Measurements from ENCODE around the gene SEM1. TPM values are rescaled to one million over a fixed set of nuclear protein-coding genes. Genes with fewer than 3 reads are reported as not detected.

The SEM1 gene
- polyA plus RNA-seq, 1 donor from 2014 or later = 49.2 TPM

GRCh38 chr7:96664793-96665192 lies 44.9 kb downstream of the SEM1 start:
- Histone ChIP-seq H4K20me1 (ENCODE audit: insufficient read depth) (no peaks in the 10 kb centered on the region), H3K27ac (ENCODE audit: low read length) (no peak overlapping the region), H3K9ac (ENCODE audit: low read length) (no peak overlapping the region), H3K9me2 (ENCODE audit: insufficient read depth, low read length) (no peaks in the 10 kb centered on the region), H2AFZ (ENCODE audit: low read depth, low read length) (no peak overlapping the region), H3K4me3 (ENCODE audit: low read length) (no peak overlapping the region), H3K4me2 (ENCODE audit: low read length) (no peak overlapping the region), H3K9me3 (ENCODE audit: low read length) (no peaks in the 10 kb centered on the region), H3K27me3 (ENCODE audit: insufficient read depth, low read depth, low read length) (no peaks in the 10 kb centered on the region), H3K79me2 (replicated peaks; ENCODE audit: insufficient read depth, low read length) (no peaks in the 10 kb centered on the region), H3K36me3 (ENCODE audit: insufficient read depth, low read length) (no peaks in the 10 kb centered on the region), H3F3A (ENCODE audit: insufficient read depth, low read length, poor library complexity, severe bottlenecking) (no peaks in the 10 kb centered on the region)
- TF ChIP-seq TAF1 (IDR thresholded peaks at IDR 0.05; ENCODE audit: low read depth) (no peak), SMC3 (conservative IDR thresholded peaks at IDR 0.05; ENCODE audit: poor library complexity) (no peak), MXI1 (conservative IDR thresholded peaks at IDR 0.05; ENCODE audit: poor library complexity, severe bottlenecking) (no peak), RAD21 (conservative IDR thresholded peaks at IDR 0.05) (no peak), REST (IDR thresholded peaks at IDR 0.05; ENCODE audit: borderline replicate concordance) (no peak)

GRCh38 chr7:96663871-96664445 lies 45.7 kb downstream of the SEM1 start:
- no peaks in the 10 kb centered on the region for H3K9me2 ChIP-seq (ENCODE audit: insufficient read depth, low read length)
- TF ChIP-seq TAF1 (IDR thresholded peaks at IDR 0.05; ENCODE audit: low read depth) = no peak
- TF ChIP-seq POLR2AphosphoS5 (IDR thresholded peaks at IDR 0.05) = no peak
- no peak for TF ChIP-seq MXI1 (conservative IDR thresholded peaks at IDR 0.05; ENCODE audit: poor library complexity, severe bottlenecking)
- TF ChIP-seq RAD21 (conservative IDR thresholded peaks at IDR 0.05) = no peak
- no peak for TF ChIP-seq EP300 (conservative IDR thresholded peaks at IDR 0.05; ENCODE audit: poor library complexity, severe bottlenecking)
- TF ChIP-seq CTCF (IDR thresholded peaks at IDR 0.05; ENCODE audit: poor library complexity, severe bottlenecking) = no peak
- no peak for TF ChIP-seq REST (IDR thresholded peaks at IDR 0.05; ENCODE audit: borderline replicate concordance)
- TF ChIP-seq SMC3 (conservative IDR thresholded peaks at IDR 0.05; ENCODE audit: poor library complexity) = no peak
- no peak for TF ChIP-seq EZH2 (IDR thresholded peaks at IDR 0.05; ENCODE audit: borderline replicate concordance, insufficient read depth, low read length, poor library complexity, severe bottlenecking)
- no peaks in the 10 kb centered on the region for H3K9me3 ChIP-seq (ENCODE audit: low read length)

More at GRCh38 chr7:96663871-96664445, 45.7 kb downstream of the SEM1 start:
- Histone ChIP-seq H3K4me2 (ENCODE audit: low read length) (no peak overlapping the region), H3K9ac (ENCODE audit: low read length) (no peak overlapping the region), H3F3A (ENCODE audit: insufficient read depth, low read length, poor library complexity, severe bottlenecking) (no peaks in the 10 kb centered on the region), H3K4me3 (ENCODE audit: low read length) (no peak overlapping the region), H3K79me2 (replicated peaks; ENCODE audit: insufficient read depth, low read length) (no peaks in the 10 kb centered on the region), H3K36me3 (ENCODE audit: insufficient read depth, low read length) (no peaks in the 10 kb centered on the region), H3K27ac (ENCODE audit: low read length) (no peak overlapping the region), H2AFZ (ENCODE audit: low read depth, low read length) (no peak overlapping the region), H4K20me1 (ENCODE audit: insufficient read depth) (no peaks in the 10 kb centered on the region), H3K27me3 (ENCODE audit: insufficient read depth, low read depth, low read length) (no peaks in the 10 kb centered on the region)

All from neural cell (in vitro differentiated cells).